ENCODE data around the gene ARID3C. TPM values are rescaled to one million over a fixed set of nuclear protein-coding genes. Genes with fewer than 3 reads are reported as not detected.
"Not testable (repeated sequence)": the region's sequence is repeated elsewhere in the genome, so short reads cannot be mapped to it uniquely, and the experiment has no call there.

Gene ARID3C
- total RNA-seq, 2 experiments from 2014 or later, result 0.25 to 0.34 TPM

DNA sequence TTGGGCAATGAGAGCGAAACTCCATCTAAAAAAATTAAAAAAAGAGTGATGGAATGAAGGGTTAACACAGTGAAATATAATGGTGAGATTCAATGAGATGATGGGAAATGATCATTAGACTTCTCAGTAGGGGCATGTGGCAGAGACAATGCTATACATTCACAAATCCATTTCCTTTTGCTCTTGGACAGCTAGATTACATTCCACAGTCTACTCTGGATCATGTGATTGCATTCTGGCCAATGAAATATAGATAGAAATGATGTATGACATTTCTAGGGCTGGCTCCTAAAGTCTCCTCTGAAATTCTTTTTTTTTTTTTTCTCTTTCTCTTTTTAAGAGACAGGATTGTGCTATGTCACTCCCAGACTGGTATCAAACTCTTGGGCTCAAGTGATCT is 13.8 kb upstream of the ARID3C start:
- ATAC-seq (ENCODE audit: poor library complexity) (no peak), DNase-seq (no peak)
- Mint-ChIP-seq H3K27ac (no peak overlapping the region), H3K9me3 (no peaks in the 10 kb centered on the region), H3K36me3 (ENCODE audit: low read depth) (peaks cover 15% of the 10 kb centered on the region), H3K27me3 (no peaks in the 10 kb centered on the region), H3K4me3 (peak overlapping the region; percentile 42), H3K4me1 (ENCODE audit: low read depth) (peaks cover 32% of the 10 kb centered on the region)
- peaks cover under 1% of the 10 kb centered on the region for H3K36me3 ChIP-seq (ENCODE audit: insufficient read depth, low read length)
- ChIA-PET POLR2A (interaction anchor here (0.8 kb wide), 1 partner anchor 30 kb away, joined by 3 read pairs; no protein-coding TSS in a partner anchor), CTCF (interaction anchor here (0.8 to 2.1 kb wide), 2 partner anchors 9 to 32 kb away, joined by 3 to 7 read pairs; no protein-coding TSS in a partner anchor)
- H3K27me3 ChIP-seq (ENCODE audit: control insufficient read depth in 1 of 2, insufficient read depth in 2 of 2, low read length in 2 of 2), result no peaks in the 10 kb centered on the region
- TF ChIP-seq, protein P1, sequence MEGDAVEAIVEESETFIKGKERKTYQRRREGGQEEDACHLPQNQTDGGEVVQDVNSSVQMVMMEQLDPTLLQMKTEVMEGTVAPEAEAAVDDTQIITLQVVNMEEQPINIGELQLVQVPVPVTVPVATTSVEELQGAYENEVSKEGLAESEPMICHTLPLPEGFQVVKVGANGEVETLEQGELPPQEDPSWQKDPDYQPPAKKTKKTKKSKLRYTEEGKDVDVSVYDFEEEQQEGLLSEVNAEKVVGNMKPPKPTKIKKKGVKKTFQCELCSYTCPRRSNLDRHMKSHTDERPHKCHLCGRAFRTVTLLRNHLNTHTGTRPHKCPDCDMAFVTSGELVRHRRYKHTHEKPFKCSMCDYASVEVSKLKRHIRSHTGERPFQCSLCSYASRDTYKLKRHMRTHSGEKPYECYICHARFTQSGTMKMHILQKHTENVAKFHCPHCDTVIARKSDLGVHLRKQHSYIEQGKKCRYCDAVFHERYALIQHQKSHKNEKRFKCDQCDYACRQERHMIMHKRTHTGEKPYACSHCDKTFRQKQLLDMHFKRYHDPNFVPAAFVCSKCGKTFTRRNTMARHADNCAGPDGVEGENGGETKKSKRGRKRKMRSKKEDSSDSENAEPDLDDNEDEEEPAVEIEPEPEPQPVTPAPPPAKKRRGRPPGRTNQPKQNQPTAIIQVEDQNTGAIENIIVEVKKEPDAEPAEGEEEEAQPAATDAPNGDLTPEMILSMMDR (IDR thresholded peaks at IDR 0.05), result no peak
- no peaks in the 10 kb centered on the region for H3K9me3 ChIP-seq (ENCODE audit: control insufficient read depth in 1 of 2, insufficient read depth in 1 of 2, low read length in 2 of 2)
- peaks cover 27% of the 10 kb centered on the region for H3K4me1 ChIP-seq (ENCODE audit: insufficient read depth, low read length)
- H3K4me3 ChIP-seq (ENCODE audit: low read length), result no peak overlapping the region
- no peak overlapping the region for H3K27ac ChIP-seq (ENCODE audit: low read depth in 1 of 2, low read length in 2 of 2)
- intact Hi-C loops (cut with DNase I, micrococcal nuclease), result no loop called here

DNA sequence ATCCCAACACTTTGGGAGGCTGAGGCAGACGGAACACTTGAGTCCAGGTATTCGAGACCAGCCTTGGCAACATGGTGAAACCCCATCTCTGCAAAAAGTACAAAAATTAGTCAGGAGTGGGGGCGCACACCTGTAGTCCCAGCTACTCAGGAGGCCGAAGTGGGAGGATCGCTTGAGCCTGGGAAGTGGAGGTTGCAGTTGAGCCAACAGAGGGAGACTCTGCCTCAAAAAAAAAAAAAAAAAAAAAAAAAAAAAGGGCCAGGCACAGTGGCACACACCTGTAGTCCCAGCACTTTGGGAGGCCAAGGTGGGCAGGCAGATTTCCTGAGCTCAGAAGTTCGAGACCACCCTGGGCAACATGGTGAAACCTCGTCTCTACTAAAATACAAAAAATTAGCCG is 10.5 kb upstream of the ARID3C start:
- DNase-seq; H3K9me3 ChIP-seq (ENCODE audit: control insufficient read depth in 1 of 2, insufficient read depth in 1 of 2, low read length in 2 of 2); ATAC-seq (ENCODE audit: poor library complexity); H3K27me3 ChIP-seq (ENCODE audit: control insufficient read depth in 1 of 2, insufficient read depth in 2 of 2, low read length in 2 of 2); H3K9me3 Mint-ChIP-seq; H3K4me3 Mint-ChIP-seq; H3K4me3 ChIP-seq (ENCODE audit: low read length); H3K27ac ChIP-seq (ENCODE audit: low read depth in 1 of 2, low read length in 2 of 2); H3K27me3 Mint-ChIP-seq; H3K27ac Mint-ChIP-seq: not testable (repeated sequence)
- intact Hi-C loops (cut with DNase I, micrococcal nuclease), result loop anchor here (2.0 to 10.0 kb wide), 4 partner anchors 23 to 585 kb away; partner anchors contain the start of genes CCL27 (in 1 of the 2), FANCG (in 1 of the 2) and VCP (in 1 of the 2)
- peaks cover 14% of the 10 kb centered on the region for H3K36me3 Mint-ChIP-seq (ENCODE audit: low read depth)
- ChIA-PET POLR2A (interaction anchor here (3.5 to 5.0 kb wide), 2 partner anchors 19 to 24 kb away, joined by 46 to 54 read pairs; partner anchors contain the start of genes CCL27 and DCTN3), CTCF (interaction anchor here (0.8 to 1.1 kb wide), 2 partner anchors 12 to 27 kb away, joined by 5 to 7 read pairs; no protein-coding TSS in a partner anchor)
- peaks cover 34% of the 10 kb centered on the region for H3K4me1 Mint-ChIP-seq (ENCODE audit: low read depth)
- H3K4me1 ChIP-seq (ENCODE audit: insufficient read depth, low read length), result peaks cover 34% of the 10 kb centered on the region
- H3K36me3 ChIP-seq (ENCODE audit: insufficient read depth, low read length), result peaks cover 14% of the 10 kb centered on the region

DNA sequence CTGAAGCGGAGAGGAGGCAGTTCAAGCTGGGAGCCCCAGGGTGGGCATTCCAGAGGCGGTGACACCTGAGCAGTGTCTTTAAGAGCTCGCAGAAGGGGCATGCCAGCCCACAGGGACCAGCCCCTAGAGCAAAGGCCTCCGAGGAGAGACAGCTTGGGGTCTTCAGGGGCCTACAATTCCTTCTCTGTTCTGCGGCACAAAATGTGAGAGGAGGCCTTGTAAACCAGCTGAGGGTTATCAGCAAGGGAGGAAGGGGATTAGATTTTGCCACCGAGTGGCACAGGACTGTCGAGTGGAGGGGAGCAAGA is 9.2 kb upstream of the ARID3C start:
- intact Hi-C loops (cut with DNase I, micrococcal nuclease), result loop anchor here (2.0 to 10.0 kb wide), 4 partner anchors 25 to 583 kb away; partner anchors contain the start of genes CCL27 (in 1 of the 2), FANCG (in 1 of the 2) and VCP (in 1 of the 2)
- H3K9me3 Mint-ChIP-seq, result no peaks in the 10 kb centered on the region
- peak overlapping the region; percentile 89 for H3K4me3 Mint-ChIP-seq
- Histone ChIP-seq H3K36me3 (ENCODE audit: insufficient read depth, low read length) (peaks cover 14% of the 10 kb centered on the region), H3K27me3 (ENCODE audit: control insufficient read depth in 1 of 2, insufficient read depth in 2 of 2, low read length in 2 of 2) (no peaks in the 10 kb centered on the region), H3K9me3 (ENCODE audit: control insufficient read depth in 1 of 2, insufficient read depth in 1 of 2, low read length in 2 of 2) (no peaks in the 10 kb centered on the region), H3K4me3 (ENCODE audit: low read length) (peak overlapping the region; percentile 86), H3K4me1 (ENCODE audit: insufficient read depth, low read length) (peaks cover 41% of the 10 kb centered on the region), H3K27ac (ENCODE audit: low read depth in 1 of 2, low read length in 2 of 2) (peak overlapping the region; percentile 72 to 84)
- ChIA-PET POLR2A (interaction anchor here (0.6 to 5.0 kb wide), 19 partner anchors 9 to 1348 kb away, joined by 3 to 84 read pairs (median 5); partner anchors contain the start of genes ARID3C, CCL27, DCTN3 and DNAI1), CTCF (interaction anchor here (0.6 to 3.9 kb wide), 5 partner anchors 9 to 64 kb away, joined by 3 to 29 read pairs (median 15); partner anchors contain the start of gene GALT)
- DNase-seq, result no peak
- H3K4me1 Mint-ChIP-seq (ENCODE audit: low read depth), result peaks cover 42% of the 10 kb centered on the region
- TF ChIP-seq, protein P1 (IDR thresholded peaks at IDR 0.05), result no peak
- H3K27ac Mint-ChIP-seq, result peak overlapping the region; percentile 89
- no peak for ATAC-seq (ENCODE audit: poor library complexity)
- H3K36me3 Mint-ChIP-seq (ENCODE audit: low read depth), result peaks cover 14% of the 10 kb centered on the region
- no peaks in the 10 kb centered on the region for H3K27me3 Mint-ChIP-seq

Data from CD4-positive, alpha-beta T cell (primary cell).